GM12878 (cell line): ENCODE results near the gene ANO3. TPM values are rescaled to one million over a fixed set of nuclear protein-coding genes. Genes with fewer than 3 reads are reported as not detected.

Experiments
- ATAC-seq: fragments of 200-7000 bp; cut with Tn5 transposase; 3 replicates; pipeline ENCODE4 v1.9.1; 2020; ENCODE audit warnings: mild to moderate bottlenecking, moderate library complexity
- BruUV-seq: library from RNA; stranded (reverse); fragments of 400-500 nt; replicated peaks from 2 replicates; lab custom pipeline; 2021; lab: Mats Ljungman, UMichigan
- CTCF ChIA-PET: fragments of 300-600 bp; sonication (Branson Sonifier 250); formaldehyde crosslinking; extraction: SDS; loops from one replicate; lab custom pipeline; 2021; ENCODE audit warnings: inconsistent platforms; lab: Yijun Ruan, JAX
- POLR2A ChIA-PET: fragments of 350-600 bp; formaldehyde crosslinking; extraction: SDS; loops from one replicate; lab custom pipeline; 2021; ENCODE audit warnings: inconsistent platforms; lab: Charles Lee
- RAD21 ChIA-PET: fragments of 300-600 bp; sonication (Branson Sonifier 250); formaldehyde crosslinking; loops from one replicate; lab custom pipeline; 2023; ENCODE audit warnings: antibody characterized with exemption; ENCODE audit not compliant: unreplicated experiment; lab: Charles Lee
- SMC1A ChIA-PET: fragments of 300-600 bp; sonication (Branson Sonifier 250); formaldehyde crosslinking; loops from one replicate; lab custom pipeline; 2023; ENCODE audit not compliant: unreplicated experiment, uncharacterized antibody; lab: Charles Lee
- DNase-seq: peaks from one replicate; pipeline ENCODE4 v3.0.0-alpha.2; 2011; ENCODE audit warnings: low read depth, low spot score
- FAIRE-seq: peaks from 3 replicates; lab custom pipeline; 2011; peaks lifted over from hg19 to GRCh38; lab: Jason Lieb, UNC
- H2AFZ ChIP-seq: 2 replicates; pipeline ENCODE4 v1.6.0; 2011; ENCODE audit warnings: low read depth, low read length, control low read depth; ENCODE audit not compliant: control insufficient read depth
- H3K27ac ChIP-seq: 2 replicates; pipeline ENCODE4 v1.5.1; 2011; ENCODE audit warnings: control low read depth; ENCODE audit not compliant: control insufficient read depth, insufficient read depth
- H3K27me3 ChIP-seq, 2 experiments: replicated peaks in 1 of 2; 2 replicates each; pipeline versions ENCODE4 v1.6.0 to v1.6.1; 2011; ENCODE audit warnings: low read length in 1 of 2; ENCODE audit not compliant: control insufficient read depth in 2 of 2, insufficient read depth in 2 of 2
- H3K36me3 ChIP-seq, 2 experiments: 2 replicates each; pipeline ENCODE4 v1.5.1; 2011; ENCODE audit warnings: low read length in 1 of 2; ENCODE audit not compliant: control insufficient read depth in 2 of 2, insufficient read depth in 2 of 2
- H3K4me1 ChIP-seq: 2 replicates; pipeline ENCODE4 v1.6.1; 2011; ENCODE audit warnings: mild to moderate bottlenecking, low read length, moderate library complexity, mixed read lengths; ENCODE audit not compliant: control insufficient read depth, insufficient read depth
- H3K4me2 ChIP-seq: 2 replicates; pipeline ENCODE4 v1.6.0; 2011; ENCODE audit warnings: control low read depth; ENCODE audit not compliant: control insufficient read depth, insufficient read depth
- H3K4me3 ChIP-seq: fragments of 200-600 bp; sonication (generic); 2 replicates; pipeline ENCODE4 v1.5.1; 2016
- H3K79me2 ChIP-seq: 2 replicates; pipeline ENCODE4 v1.6.0; 2011; ENCODE audit warnings: low read length; ENCODE audit not compliant: control insufficient read depth, insufficient read depth
- H3K9ac ChIP-seq: 2 replicates; pipeline ENCODE4 v1.8.0; 2011; ENCODE audit warnings: low read length, control low read depth, mixed read lengths; ENCODE audit not compliant: control insufficient read depth, insufficient read depth
- H3K9me3 ChIP-seq: replicated peaks from 3 replicates; pipeline ENCODE4 v1.5.1; 2011; ENCODE audit warnings: mild to moderate bottlenecking, low read length; ENCODE audit not compliant: control insufficient read depth, insufficient read depth
- H4K20me1 ChIP-seq: 2 replicates; pipeline ENCODE4 v1.6.0; 2011; ENCODE audit not compliant: control insufficient read depth, insufficient read depth
- ASH2L ChIP-seq: fragments of 300-600, 200-600 bp; sonication (generic); IDR thresholded peaks from 2 replicates; pipeline ENCODE4 v1.6.1; 2017; ENCODE audit warnings: low read depth, mild to moderate bottlenecking, borderline replicate concordance
- ESRRA ChIP-seq: IDR thresholded peaks from 2 replicates; pipeline ENCODE4 v1.6.1; 2012; ENCODE audit warnings: mild to moderate bottlenecking, low read length, improper control_type of control experiment
- FOXK2 ChIP-seq: fragments of 450-650 bp; IDR thresholded peaks from 2 replicates; pipeline ENCODE4 v1.6.1; 2017; ENCODE audit warnings: mild to moderate bottlenecking, moderate library complexity
- FOXM1 ChIP-seq: IDR thresholded peaks from 2 replicates; pipeline ENCODE4 v1.6.1; 2012; ENCODE audit warnings: low read depth, mild to moderate bottlenecking, inconsistent platforms, low read length, moderate library complexity
- JUND ChIP-seq: IDR thresholded peaks from 2 replicates; pipeline ENCODE4 v1.6.1; 2012; ENCODE audit warnings: low read depth, mild to moderate bottlenecking, low read length, improper control_type of control experiment, moderate library complexity
- MLLT1 ChIP-seq: fragments of 450-650 bp; IDR thresholded peaks from 2 replicates; pipeline ENCODE4 v1.6.1; 2016; ENCODE audit warnings: mild to moderate bottlenecking
- MXI1 ChIP-seq: fragments of 150-350 bp; IDR thresholded peaks from 2 replicates; pipeline ENCODE4 v1.6.1; 2011; ENCODE audit warnings: low read depth, mild to moderate bottlenecking, inconsistent platforms, low read length, improper control_type of control experiment
- SUPT20H ChIP-seq: IDR thresholded peaks from 2 replicates; pipeline ENCODE4 v1.6.1; 2011; ENCODE audit warnings: low read depth, mild to moderate bottlenecking, low read length, moderate library complexity, borderline replicate concordance; ENCODE audit not compliant: control insufficient read depth
- SUZ12 ChIP-seq: fragments of 200-600 bp; sonication (generic); IDR thresholded peaks from one replicate; pipeline ENCODE4 v1.6.1; 2018; ENCODE audit warnings: antibody characterized with exemption, mild to moderate bottlenecking; ENCODE audit not compliant: unreplicated experiment
- ZZZ3 ChIP-seq: IDR thresholded peaks from 2 replicates; pipeline ENCODE4 v1.6.1; 2011; ENCODE audit warnings: low read depth; ENCODE audit not compliant: control insufficient read depth, insufficient read length
- WGBS: methylation state at CpG from one replicate; pipeline ENCODE4 v1.1.6; 2016; ENCODE audit warnings: low lambda C conversion rate; ENCODE audit not compliant: insufficient replicate concordance, insufficient coverage; ENCODE audit errors: missing lambda C conversion rate; 5-methylcytosine and 5-hydroxymethylcytosine counted together
- in situ Hi-C: fragments of 300-500 bp; cut with MboI; formaldehyde crosslinking; loops from 9 replicates; pipeline ENCODE4 v1.14.3; 2018; ENCODE audit warnings: mixed read lengths
- intact Hi-C: fragments of 100-400 bp; cut with micrococcal nuclease; formaldehyde crosslinking; loops from one replicate; pipeline ENCODE4 v1.14.2; 2022; ENCODE audit not compliant: unreplicated experiment
- polyA plus RNA-seq, 11 experiments: library from polyadenylated mRNA; depleted of rRNA in 4 of 11; unstranded in 6 of 11; stranded (reverse) in 5 of 11; fragments of >200 nt; fragmentation: Nextera tagmentation in 4 of 11; fragmentation: Illumina TruSeq in 1 of 11; extraction: Ambion mirVana in 4 of 11; extraction: Trizol in 1 of 11; gene quantifications; 1 replicate in 1 of 11; 2 replicates in 10 of 11; pipeline versions ENCODE4 v1.2.1 to v1.2.3, GENCODE V29; 2011 to 2016; ENCODE audit warnings: inconsistent platforms in 2 of 11, missing spikeins in 2 of 11, low read depth in 1 of 11
- total RNA-seq, 4 experiments: library from RNA; depleted of rRNA in 3 of 4; stranded (reverse); fragments of >200 nt in 3 of 4; fragmentation: Illumina TruSeq in 1 of 4; extraction: Trizol in 1 of 4; gene quantifications; 2 replicates each; pipeline versions ENCODE4 v1.2.1 to v1.2.3, GENCODE V29; 2013 to 2021
- TF ChIP-seq, protein P1 (sequence below): fragments of 450-650 bp; IDR thresholded peaks from 2 replicates; pipeline ENCODE4 v1.6.1; 2017; ENCODE audit warnings: borderline replicate concordance
- TF ChIP-seq, protein P2 (sequence below): fragments of 450-650 bp; IDR thresholded peaks from 2 replicates; pipeline ENCODE4 v1.6.1; 2014; ENCODE audit warnings: mild to moderate bottlenecking
- TF ChIP-seq, protein P3 (sequence below): fragments of 450-650 bp; IDR thresholded peaks from 2 replicates; pipeline ENCODE4 v1.6.1; 2017; ENCODE audit warnings: mild to moderate bottlenecking, low read depth, inconsistent platforms; ENCODE audit not compliant: poor library complexity, severe bottlenecking

The ANO3 gene
- total and polyA plus RNA-seq, 10 of the 15 experiments (the other 5 are each of a cell fraction or from before 2014, with no cell fraction given) = 0.13 to 5.9 (median 0.44) TPM

DNA sequence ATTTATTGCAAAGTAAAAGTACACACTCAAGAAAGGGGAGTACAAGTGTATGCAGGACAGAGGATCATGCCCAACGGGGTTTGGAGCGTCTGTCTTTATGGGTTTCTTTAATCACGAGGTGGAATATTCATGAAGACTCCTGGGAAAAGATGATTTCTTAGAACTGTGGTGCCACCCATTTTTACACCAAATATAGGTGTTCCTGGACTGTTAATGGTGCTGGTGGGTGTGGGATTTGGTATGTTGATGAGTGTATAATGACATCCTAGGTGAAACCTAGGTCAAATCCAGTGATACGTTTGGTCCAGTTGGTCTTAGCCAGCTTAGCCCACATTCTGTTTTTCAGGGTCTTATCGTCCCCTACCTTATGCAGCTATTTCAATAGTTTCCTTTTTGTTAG is 21.1 kb downstream of the ANO3 start:
- ChIA-PET SMC1A (interaction anchor here (0.8 kb wide), 1 partner anchor 89 kb away, joined by 4 read pairs; no protein-coding TSS in a partner anchor), RAD21 (no interaction called here), POLR2A (no interaction called here), CTCF (no interaction called here)
- H3K27ac ChIP-seq = no peak overlapping the region
- no TSS peak for BruUV-seq
- no peaks in the 10 kb centered on the region for H3K27me3 ChIP-seq
- ATAC-seq (no peak), FAIRE-seq (no peak), DNase-seq (no peak)
- H3K4me2 ChIP-seq = no peak overlapping the region
- TF ChIP-seq, protein P1, sequence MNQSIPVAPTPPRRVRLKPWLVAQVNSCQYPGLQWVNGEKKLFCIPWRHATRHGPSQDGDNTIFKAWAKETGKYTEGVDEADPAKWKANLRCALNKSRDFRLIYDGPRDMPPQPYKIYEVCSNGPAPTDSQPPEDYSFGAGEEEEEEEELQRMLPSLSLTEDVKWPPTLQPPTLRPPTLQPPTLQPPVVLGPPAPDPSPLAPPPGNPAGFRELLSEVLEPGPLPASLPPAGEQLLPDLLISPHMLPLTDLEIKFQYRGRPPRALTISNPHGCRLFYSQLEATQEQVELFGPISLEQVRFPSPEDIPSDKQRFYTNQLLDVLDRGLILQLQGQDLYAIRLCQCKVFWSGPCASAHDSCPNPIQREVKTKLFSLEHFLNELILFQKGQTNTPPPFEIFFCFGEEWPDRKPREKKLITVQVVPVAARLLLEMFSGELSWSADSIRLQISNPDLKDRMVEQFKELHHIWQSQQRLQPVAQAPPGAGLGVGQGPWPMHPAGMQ = no peak
- TF ChIP-seq ZZZ3 (no peak), SUPT20H (no peak), SUZ12 (no peak), FOXM1 (no peak), MXI1 (no peak), JUND (no peak), ASH2L (no peak), FOXK2 (no peak), ESRRA (no peak), MLLT1 (no peak)
- TF ChIP-seq, protein P2, sequence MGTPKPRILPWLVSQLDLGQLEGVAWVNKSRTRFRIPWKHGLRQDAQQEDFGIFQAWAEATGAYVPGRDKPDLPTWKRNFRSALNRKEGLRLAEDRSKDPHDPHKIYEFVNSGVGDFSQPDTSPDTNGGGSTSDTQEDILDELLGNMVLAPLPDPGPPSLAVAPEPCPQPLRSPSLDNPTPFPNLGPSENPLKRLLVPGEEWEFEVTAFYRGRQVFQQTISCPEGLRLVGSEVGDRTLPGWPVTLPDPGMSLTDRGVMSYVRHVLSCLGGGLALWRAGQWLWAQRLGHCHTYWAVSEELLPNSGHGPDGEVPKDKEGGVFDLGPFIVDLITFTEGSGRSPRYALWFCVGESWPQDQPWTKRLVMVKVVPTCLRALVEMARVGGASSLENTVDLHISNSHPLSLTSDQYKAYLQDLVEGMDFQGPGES = no peak
- TF ChIP-seq, protein P3, sequence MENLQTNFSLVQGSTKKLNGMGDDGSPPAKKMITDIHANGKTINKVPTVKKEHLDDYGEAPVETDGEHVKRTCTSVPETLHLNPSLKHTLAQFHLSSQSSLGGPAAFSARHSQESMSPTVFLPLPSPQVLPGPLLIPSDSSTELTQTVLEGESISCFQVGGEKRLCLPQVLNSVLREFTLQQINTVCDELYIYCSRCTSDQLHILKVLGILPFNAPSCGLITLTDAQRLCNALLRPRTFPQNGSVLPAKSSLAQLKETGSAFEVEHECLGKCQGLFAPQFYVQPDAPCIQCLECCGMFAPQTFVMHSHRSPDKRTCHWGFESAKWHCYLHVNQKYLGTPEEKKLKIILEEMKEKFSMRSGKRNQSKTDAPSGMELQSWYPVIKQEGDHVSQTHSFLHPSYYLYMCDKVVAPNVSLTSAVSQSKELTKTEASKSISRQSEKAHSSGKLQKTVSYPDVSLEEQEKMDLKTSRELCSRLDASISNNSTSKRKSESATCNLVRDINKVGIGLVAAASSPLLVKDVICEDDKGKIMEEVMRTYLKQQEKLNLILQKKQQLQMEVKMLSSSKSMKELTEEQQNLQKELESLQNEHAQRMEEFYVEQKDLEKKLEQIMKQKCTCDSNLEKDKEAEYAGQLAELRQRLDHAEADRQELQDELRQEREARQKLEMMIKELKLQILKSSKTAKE = no peak
- no peak overlapping the region for H3K9ac ChIP-seq
- H3K9me3 ChIP-seq = no peaks in the 10 kb centered on the region
- 50% methylated on average over 5 of the region's 5 CpGs for WGBS
- intact Hi-C loops (no loop called here), in situ Hi-C loops (no loop called here)
- H2AFZ ChIP-seq = no peak overlapping the region
- H4K20me1 ChIP-seq = no peaks in the 10 kb centered on the region
- H3K4me3 ChIP-seq = no peak overlapping the region
- H3K4me1 ChIP-seq = no peaks in the 10 kb centered on the region
- H3K79me2 ChIP-seq = no peaks in the 10 kb centered on the region
- no peaks in the 10 kb centered on the region for H3K36me3 ChIP-seq
